Left kidney (tissue), 2 donors: ENCODE data around the gene ZBTB42. TPM values are rescaled to one million over a fixed set of nuclear protein-coding genes. Genes with fewer than 3 reads are reported as not detected.

Experiments
- DNase-seq: peaks from one replicate; pipeline ENCODE4 v3.0.0-alpha.2; 2013
- polyA plus RNA-seq: library from polyadenylated mRNA; unstranded; fragments of 120-200 nt; gene quantifications from one replicate; pipeline ENCODE4 v1.2.1, GENCODE V29; 2013; ENCODE audit not compliant: insufficient read length

The ZBTB42 gene
- polyA plus RNA-seq, 1 donor = 3.1 TPM

DNA sequence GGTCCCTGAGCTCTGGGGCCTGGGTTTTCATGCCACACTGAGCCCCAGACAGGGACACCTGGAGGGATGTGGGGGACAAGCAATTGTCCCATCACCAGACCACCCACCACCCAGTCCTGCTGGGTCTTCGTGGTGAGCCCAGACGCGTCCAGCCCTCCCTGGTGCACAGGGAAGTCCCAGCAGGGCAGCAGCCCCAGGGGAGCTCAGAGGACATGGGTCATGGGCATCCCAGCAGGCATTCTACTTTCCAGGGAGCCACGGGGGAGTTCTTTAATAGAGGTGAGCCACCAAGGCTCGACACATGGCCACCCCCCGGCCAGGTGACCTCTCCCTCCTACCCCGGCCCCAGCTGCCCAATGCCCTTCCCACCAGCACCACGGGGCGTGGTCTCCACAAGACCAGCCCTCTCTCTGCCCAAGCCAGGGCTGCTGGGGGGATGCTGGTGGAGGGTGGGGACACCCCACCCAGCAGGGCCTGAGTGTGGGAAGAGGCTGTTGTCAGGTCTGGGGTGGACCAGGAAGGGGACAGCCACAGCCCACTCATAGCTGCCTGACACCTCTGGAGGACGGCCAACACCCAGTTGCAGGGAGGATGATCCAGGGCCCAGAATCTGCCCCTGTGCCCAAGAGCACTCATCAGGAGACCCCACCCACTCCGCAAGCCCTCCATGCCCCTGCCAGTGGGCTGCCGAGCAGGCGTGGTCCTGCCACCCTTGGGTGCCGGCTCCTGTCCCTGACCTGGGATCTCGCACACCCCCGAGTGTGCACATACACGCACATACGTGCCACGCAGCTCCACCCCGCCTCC lies 19.4 kb upstream of the ZBTB42 start:
- DNase-seq = no peak

DNA sequence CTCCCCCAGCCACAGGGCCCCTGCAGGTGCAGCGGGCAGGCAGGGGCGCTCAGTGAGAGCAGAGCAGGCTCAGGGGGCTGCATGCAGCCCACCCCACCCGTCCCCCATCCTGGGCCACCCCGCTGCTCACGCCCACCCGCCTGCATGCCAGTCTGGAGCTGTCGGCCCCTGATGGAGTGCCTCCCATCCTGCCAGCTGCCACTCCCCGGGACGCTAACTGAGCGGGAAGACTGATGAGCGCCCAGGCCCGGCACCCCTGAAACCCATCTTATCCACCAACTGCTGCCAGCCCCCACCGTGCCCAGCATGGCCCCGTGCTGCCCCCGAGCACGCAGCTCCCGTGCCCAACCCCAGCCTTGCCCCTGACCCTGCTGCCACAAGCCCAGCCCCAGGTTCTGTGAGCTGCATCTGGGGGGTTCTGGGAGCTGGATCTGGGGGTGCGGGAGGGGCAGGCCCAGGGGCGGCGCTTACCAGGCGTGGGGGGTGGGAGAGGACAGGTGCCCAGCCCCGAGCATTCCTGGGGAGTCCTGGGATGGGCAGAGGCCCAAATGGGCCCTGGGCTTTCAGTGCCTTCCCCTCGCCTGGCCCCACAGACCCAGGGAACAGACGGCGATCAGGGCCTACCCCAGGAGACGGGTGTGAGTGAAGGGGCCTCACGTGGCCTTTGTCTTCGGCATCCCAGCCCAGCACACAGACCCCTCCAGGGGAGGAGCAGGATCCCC lies 18.7 kb upstream of the ZBTB42 start:
- DNase-seq = no peak

DNA sequence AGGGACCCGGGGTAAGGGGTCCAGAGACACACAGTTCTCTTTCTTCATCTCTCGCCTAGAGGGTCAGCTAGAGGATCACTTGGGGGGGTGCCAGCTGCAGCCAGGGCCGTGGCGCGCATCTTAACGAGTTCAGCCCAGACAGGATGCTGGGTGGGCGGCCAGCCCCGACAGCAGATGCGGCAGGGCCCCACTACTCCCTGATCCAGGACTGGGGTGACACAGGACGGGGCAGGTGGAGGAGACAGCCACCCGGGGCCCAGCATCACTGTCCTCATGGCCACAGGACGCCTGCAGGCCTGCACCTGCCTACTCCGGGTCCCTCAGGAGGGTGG lies 18.1 kb upstream of the ZBTB42 start:
- DNase-seq = no peak

DNA sequence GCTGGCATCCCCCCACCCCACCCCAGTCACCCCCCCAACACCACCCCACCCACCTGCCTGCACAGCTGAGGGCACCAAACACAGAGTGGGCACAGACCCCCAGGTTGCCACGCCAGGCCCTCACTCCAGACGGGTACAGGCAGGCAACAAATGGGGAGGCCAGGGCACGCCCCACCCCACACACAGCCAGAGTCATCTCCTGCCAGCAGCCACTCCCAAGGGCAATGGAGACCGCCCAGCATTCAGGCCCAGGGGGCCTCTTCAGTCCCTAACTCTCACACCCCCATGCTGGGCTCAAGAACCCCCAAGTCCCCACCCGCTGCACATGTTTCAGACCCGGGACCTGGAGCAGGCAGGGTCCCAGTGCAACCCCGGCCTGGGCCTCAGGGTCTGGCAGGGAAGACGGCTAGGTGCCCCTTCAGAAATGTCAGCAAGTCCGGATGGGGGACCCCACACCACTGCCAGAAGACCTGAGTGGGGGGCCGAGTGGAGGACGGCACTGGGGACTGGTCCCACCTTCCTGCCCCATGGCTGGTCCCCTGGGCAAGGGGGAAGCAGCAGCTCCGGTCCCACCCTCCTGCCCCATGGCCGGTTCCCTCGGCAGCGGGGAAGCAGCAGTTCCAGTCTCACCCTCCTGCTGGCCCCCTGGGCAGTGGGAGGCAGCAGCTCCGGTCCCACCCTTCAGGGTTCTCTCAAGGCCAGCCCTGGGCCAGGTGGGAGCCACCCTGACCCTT lies 17.2 kb upstream of the ZBTB42 start:
- DNase-seq = no peak

DNA sequence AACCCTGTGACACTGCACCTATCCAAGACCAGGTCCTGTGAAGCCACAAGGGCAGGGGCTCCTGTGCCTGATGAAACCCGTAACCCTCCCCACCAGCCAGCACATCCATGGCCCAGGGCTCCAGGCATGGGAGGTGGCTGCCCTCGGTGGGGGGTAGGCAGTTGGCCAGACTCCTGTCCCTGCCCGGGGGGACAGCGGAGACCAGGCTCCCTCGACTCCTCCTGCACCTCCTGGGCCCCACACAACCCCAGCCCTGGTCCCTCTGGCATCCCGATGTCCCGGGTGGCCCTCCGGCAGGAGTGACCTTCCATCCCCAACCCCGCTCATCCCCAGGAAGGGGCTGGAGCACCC lies 16.7 kb upstream of the ZBTB42 start:
- DNase-seq = no peak

DNA sequence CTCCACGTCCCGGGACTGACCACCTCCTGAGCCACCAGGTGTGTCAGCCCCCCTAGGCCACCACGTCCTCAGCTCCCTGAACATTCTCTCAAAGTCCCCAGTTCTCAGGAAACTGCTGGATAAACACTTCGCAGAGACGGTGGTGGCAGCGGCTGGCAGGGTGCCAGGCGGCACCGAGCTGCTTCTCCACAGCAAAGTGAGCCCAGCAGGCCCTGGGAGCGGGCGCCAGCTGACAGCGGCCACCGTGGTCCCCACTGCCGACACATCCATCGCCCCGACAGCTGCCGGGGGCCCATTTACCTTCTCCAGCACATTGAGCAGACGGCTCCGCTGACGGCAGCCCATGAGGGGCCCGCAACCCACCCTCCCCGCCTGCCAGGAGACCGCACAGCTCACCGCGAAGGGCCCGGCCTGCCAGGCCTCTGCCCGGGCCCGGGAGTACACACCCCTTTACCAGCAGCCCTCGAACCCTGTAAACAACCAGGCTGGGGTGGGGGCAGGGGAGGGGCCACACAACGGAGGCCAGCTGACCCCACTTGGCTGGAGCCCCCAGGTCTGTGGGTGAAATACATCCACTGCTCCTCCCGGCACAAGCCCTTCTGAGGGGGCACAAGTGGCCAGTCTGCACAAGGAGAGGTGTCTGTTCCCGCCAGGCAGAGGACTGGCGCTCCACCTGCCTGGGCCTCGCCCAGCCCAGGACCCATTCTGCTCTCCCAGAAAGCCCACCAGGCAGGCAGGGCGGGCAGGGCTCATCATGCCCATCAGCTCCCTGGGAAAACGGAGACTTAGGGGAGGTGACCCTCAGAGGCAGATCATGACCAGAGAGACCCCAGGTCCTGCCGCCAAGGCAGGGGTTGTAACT lies 15.8 kb upstream of the ZBTB42 start:
- DNase-seq = no peak

DNA sequence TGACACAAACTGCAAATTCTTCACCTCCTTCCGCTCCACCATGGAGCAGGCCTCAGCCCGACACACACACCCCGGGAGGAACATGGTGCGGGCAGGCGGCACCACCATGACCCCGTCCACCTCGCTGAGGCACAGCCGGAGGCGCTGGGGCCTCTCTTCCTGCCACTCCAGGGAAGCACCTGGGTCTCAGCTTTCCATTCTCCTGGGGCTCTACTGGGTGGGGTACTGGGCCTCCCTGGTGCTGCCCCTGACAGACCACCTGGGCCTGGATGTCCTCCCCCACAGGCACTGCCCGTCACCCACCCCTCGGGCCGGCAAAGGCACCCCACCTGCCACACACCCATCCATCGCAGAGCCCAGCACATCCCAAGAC lies 15.2 kb upstream of the ZBTB42 start:
- DNase-seq = no peak

DNA sequence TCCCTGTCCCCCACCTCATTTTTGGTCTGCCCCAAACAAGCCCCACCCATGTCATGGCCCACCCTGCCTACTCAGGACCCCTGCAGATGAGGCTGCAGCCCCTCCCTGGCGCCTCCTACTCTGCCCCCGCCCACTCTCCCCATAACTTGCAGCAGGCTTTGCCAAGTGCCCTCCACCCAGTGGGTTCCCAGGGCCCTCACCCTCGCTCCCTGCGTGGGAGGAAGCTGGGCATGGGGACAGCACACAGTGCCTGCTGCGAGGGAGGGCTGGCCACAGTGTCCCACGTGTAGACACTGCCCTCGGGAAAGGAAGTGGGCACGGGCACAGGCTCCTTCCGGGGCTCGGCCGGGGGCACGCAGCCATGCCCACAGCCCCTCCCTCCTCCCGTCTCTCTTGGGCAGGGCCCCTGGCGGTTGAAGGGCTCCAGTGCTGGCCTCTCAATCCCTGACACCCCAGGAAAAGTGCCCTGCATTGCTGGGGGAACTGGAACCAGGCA lies 14.8 kb upstream of the ZBTB42 start:
- DNase-seq = no peak

DNA sequence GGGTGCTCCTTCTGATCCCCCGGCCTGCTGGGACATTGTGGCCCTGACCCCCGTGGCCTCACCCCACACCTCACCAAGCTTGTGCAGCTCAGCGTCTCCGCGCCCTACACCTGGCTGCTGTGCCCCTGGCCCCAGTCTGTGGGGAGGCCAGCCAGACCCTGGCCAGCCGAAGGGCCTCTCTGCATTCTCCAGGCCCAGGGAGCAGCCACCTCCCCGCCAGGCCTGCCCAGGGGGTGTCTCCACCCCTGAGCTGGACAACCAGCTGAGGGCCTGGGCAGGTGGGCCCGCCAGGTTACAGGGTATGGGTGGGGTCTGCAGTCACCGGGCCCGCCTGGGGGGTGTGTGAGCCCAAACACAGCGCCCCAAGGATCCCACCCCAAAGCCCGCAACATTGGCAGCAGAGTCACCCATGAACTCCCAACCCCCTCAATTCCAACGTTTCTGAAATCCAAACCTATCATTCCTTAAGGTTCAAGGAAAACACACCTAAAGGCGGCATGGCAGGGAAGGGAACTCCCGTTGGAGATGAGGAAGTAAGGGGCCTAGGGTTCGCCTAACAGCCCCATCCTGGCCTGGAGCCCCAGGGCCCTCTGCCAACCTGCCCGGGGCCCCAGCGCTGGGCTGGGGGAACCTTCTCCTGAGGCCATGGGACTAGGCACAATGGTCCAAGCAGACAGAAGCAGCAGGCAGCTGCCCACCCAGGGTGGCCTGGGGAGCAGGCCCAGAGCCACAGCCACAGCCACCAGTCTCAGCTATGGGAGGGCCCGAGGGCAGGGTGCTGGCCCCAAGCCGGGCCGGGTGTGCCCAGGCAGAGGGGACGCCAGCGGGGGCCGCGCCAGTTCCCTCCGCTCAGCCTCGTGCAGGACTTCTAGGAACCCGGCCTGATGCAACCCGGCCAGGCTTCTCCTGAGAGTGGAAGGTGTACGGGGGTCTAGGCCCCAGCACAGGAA lies 13.9 kb upstream of the ZBTB42 start:
- DNase-seq = no peak

DNA sequence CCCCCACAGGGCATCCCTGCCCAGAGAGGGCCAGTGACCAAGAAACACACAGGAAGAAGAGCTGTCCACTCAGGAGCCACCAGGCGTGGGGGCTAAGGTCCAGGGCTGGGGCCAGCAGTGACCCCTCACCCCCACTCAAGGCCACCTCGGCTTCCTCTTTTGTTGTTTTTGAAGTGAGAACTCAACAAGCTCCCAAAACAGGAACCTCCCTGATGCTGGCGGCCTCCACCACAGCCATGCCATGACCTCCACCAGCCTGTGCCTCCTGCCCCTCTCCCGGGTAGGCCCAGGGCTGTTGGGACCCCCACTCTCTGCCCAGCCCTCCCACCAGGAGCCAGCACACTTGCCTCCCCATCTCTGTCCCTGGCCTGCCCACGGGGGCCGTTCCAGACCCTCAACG lies 13.2 kb upstream of the ZBTB42 start:
- DNase-seq = no peak

DNA sequence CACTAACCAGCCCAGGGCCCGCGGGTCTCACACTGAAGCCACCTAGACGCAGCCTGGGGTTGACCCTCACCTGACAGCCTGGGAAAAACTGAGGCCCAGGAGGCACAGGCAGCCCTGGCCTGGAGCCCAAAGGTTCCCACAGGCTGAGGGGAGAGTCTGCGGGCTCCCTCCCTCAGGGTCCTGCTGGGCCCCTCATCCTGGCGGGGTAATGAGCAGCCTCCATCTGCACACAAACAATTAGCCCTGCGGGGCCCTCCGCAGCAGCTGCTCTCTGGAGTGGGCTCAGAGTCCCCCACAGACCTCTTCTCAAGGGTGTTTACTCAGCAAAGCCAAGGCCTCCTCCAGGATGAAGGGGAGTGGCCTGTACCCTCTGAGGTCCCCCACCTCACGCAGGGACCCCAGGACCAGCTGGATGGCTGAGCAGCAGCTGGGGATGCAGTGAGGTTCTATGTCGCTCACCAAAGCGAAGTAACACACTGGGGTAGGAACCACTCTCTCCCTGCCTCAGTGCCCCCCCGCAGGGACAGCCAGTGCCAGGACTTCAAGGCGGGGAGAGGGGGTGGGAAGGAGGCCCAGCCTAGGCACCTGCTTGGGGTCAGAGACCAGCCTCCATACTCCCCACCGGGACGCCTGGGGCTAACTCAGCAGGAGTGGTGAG lies 12.6 kb upstream of the ZBTB42 start:
- DNase-seq = no peak

DNA sequence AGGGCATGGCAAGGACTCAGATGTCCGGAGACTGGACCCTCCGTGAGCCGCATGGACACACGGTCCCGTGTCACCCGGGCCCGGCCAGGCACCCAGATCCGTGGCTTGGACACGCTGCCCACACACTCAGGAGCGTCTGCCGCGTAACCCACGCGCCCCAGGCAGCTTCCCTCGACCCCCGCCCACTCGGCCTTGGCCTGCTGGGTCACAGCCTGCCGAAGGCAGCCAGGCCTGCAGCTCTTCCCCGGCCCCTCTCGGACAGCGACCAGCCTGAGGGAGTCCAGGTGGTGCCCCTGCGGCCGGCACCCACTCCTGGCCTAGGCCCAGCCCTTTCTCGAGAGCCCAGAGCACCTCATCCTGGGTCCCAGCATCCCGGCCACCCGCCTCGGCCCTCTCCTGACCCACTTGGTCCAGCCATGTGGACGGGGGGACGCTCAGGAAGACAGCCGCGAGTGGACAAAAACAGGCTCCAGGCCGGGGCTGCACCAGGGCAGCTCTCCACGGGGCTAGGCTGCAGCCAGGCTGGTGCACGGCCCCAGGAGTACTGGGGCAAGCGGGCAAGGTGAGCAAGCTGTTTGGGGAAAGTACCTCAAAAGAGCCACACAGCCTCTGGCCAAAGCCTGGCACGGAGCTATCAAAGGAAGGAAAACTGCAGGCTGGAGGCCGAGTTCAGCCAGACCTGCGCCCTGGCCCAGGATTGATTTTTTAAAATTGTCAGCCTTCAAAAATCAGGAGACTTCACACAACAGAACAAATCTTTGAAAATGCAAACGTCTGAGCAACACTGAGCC lies 11.8 kb upstream of the ZBTB42 start:
- no peak for DNase-seq

DNA sequence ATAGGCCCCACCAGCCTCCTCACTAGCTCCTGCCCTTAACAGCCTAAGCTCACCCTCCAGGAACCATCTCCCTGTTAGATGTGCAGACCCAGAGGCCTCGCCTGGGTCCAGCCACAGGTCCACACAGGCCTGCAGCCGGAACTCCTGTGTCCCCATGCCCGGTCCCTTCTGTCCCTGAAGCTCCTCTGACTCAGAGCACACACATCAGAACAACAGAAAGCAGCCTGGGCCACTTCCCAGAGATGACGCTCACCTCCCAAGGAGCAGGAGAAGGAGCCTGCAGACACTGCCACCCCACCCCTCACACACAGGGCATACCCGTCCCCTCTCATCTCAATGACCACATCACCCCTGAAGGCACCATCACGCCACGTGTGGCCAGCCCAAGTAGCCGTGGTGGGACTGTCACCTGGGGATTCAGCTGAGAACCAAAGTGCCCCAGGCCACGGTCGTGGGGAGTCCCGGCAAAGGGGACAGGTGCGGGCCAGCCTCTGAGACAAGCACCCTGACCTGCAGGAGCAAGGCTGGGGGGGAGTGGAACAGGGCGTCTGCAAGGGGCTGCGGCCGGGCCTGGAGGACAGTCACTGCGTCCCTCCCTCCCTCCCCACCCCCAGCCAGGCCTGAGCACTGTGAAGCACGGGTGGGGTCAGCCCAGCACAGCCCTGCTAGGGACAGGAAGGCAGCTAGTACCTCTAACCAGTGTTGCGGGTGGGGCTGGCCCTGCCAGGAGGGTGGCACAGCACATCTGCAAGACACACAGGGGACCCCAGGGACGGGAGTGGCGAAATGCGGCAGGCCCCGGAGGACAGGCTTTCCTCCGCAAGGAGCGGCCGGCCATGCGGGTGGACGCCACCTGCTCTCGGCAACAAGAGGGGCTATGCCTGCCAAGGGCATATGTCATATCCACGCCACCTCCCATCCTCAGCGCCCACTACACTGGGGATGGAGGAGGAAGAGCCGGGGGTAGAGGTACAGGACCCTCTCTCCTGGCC lies 10.9 kb upstream of the ZBTB42 start:
- DNase-seq = no peak

DNA sequence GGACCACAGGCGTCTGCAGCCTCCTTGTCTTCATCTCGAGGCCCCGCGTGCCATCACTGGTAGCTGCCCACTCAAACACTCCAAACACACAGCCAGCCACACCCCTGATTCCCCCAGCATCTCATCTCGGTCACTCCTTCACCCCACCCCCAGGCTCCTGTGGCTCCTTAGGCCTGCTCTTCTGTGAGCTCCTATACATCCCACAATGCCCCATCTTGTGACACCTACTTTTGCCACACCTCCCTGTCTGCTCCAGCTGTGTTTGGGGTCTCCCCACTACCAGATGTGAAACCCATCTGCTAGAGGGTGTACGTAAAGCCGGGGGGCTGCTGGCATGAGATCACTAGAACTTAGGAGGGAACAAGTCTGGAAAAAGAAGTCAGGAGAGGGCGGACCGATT lies 9.5 kb upstream of the ZBTB42 start:
- no peak for DNase-seq

DNA sequence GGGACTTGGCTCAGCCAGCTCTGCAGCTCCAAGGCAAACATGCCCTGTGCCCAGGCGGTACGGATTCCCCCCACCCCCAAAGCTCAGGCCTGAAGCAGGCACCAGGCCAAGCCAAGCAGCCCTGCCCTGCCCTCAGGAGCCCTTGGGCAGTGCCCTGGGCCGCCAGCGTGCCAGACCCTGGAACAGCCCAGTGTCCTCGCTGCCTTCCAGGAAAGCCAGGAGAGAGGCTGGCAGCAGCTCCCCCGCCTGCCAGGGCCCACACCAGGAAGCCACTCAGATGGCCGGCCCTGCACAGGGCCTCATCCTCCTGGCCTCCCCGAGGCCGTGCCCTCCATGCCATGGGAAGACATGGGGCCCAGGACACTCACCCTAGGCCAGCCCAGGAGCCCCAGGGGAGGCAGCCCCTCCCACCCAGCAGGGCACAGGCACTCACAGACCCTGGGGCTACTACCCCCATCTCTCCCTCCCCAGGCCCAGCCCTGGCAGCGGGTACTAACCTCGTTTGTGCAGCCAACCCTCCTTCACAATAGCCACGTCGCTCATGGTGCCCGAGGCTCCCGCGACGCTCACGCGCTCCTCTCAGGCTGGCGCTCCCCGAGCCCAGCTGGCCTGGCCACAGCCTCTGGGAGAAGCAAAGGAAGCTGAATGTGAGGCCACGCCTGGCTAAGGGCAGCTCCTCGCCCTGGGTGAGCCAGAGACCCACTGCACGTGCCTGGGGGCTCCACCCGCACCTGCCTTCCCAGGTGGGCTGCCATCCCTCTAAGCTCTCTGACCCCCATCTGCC lies 8.6 kb upstream of the ZBTB42 start:
- DNase-seq = no peak

DNA sequence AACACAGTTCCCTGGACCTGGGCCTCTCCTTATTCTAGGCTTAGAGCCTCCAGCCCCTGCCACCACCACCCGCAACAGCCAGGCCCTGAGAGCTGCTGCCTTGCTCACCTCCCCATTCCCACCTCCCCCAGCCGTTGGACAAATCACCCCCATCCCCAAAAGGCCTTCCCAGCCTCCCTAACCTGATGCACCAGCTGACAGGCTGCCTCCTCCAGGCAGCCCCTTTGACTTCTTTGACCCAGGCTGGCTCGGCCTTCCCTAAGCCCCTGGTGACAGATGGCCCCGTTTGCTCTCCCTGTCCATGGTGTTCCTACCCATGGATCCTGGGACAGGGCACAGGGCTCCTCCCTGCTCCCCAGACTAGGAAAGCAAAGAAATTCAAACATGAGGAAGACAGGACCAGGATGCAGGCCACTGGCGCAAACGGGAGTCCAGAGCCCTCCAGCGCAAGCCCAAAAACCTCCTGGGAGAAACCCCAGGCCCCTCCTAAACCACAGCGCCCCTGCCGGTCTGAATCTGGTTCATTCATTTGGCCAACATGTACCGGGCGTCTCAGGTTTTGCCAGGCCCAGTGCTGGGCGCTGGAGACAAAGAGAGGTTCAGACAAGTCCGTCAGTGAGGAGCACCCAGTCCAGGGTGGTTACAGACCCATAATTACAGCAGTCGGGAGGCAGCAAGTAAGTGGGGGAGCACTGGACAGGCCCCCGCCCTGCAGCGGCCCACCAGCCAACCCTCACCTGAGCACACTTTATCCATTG lies 7.8 kb upstream of the ZBTB42 start:
- DNase-seq = no peak

DNA sequence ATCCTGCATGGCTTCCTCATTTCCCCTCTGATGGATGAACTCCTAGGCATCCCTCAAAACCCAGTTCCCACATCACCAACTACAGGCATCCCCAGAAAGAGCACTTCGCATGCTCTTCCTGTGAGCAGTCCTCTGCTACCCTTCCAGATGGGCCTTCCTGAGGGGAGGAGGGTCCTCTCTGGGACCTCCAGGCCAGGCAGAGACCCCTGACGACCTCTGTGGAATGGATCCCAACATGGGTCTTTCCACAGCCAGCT lies 7.3 kb upstream of the ZBTB42 start:
- no peak for DNase-seq
